ENCODE data around the gene RBM47. TPM values are rescaled to one million over a fixed set of nuclear protein-coding genes. Genes with fewer than 3 reads are reported as not detected.

Gene RBM47
- total and polyA plus RNA-seq, 4 donors = 1.6 to 13.6 (median 4.0) TPM

DNA sequence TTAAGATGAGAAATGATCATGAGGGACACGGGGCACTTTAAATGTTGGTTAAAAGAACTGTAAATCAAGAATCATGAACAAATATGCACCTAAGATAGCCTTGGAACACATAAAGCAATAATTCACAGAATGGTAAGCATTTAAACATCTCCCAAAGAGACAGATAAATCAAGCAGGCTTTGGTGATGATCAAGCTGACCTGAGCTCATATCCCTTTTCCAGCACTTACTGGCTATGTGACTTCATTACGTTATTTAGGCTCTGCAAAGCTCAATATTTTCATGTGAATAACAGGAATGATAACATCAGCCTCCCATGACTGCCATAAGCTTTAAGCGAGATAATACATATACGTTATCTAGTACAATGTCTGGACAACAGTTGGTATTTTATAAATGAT, 239.7 kb downstream of the RBM47 start:
- no CpG with 5 or more reads among the region's 4 CpGs for WGBS (ENCODE audit: insufficient coverage)
- Histone ChIP-seq H3K4me3 (ENCODE audit: low read depth, low read length) (no peak overlapping the region), H3K9me3 (ENCODE audit: control insufficient read depth, insufficient read depth, low read length) (no peaks in the 10 kb centered on the region), H3K27ac (ENCODE audit: low read depth, low read length) (no peak overlapping the region), H3K36me3 (ENCODE audit: control insufficient read depth, insufficient read depth, low read length) (no peaks in the 10 kb centered on the region), H3K4me1 (ENCODE audit: control insufficient read depth, insufficient read depth, low read length) (no peaks in the 10 kb centered on the region), H3K27me3 (ENCODE audit: control insufficient read depth, insufficient read depth, low read length) (no peaks in the 10 kb centered on the region)
- no peak for DNase-seq (ENCODE audit: low read depth in 4 of 6, low spot score in 6 of 6)

GRCh38 chr4:40388239-40388638, 241.4 kb downstream of the RBM47 start:
- no peak overlapping the region for H3K27ac ChIP-seq (ENCODE audit: low read depth, low read length)
- peak in 1 of 6 donors; percentile 50 for DNase-seq (ENCODE audit: low read depth in 4 of 6, low spot score in 6 of 6)
- H3K4me1 ChIP-seq (ENCODE audit: control insufficient read depth, insufficient read depth, low read length) = no peaks in the 10 kb centered on the region
- no peaks in the 10 kb centered on the region for H3K9me3 ChIP-seq (ENCODE audit: control insufficient read depth, insufficient read depth, low read length)
- H3K36me3 ChIP-seq (ENCODE audit: control insufficient read depth, insufficient read depth, low read length) = no peaks in the 10 kb centered on the region
- H3K4me3 ChIP-seq (ENCODE audit: low read depth, low read length) = no peak overlapping the region
- no peaks in the 10 kb centered on the region for H3K27me3 ChIP-seq (ENCODE audit: control insufficient read depth, insufficient read depth, low read length)
- WGBS (ENCODE audit: insufficient coverage) = 67% methylated on average over 5 of the region's 6 CpGs

DNA sequence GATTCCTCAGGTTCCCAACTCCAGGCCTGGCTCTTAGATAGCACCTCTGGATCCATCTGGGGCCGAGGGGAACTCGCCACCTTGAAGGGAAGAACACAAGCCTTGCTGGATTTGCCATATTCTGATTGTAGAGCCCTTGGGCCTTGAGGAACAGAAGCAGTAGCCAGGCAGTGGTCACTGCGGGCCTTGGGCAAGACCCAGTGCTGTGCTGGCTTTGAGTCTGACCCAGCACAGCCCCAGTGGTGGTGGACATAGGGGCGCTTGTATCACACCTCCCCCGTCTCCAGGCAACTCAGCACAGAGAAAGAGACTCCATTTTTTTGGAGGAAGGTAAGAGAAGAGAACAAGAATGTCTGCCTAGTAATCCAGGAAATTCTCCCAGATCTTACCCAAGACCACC, 249.0 kb downstream of the RBM47 start:
- Histone ChIP-seq H3K4me3 (ENCODE audit: low read depth, low read length) (no peak overlapping the region), H3K27ac (ENCODE audit: low read depth, low read length) (no peak overlapping the region), H3K27me3 (ENCODE audit: control insufficient read depth, insufficient read depth, low read length) (no peaks in the 10 kb centered on the region), H3K9me3 (ENCODE audit: control insufficient read depth, insufficient read depth, low read length) (no peaks in the 10 kb centered on the region), H3K36me3 (ENCODE audit: control insufficient read depth, insufficient read depth, low read length) (no peaks in the 10 kb centered on the region), H3K4me1 (ENCODE audit: control insufficient read depth, insufficient read depth, low read length) (no peaks in the 10 kb centered on the region)
- DNase-seq (ENCODE audit: low read depth in 4 of 6, low spot score in 6 of 6) = no peak
- WGBS (ENCODE audit: insufficient coverage) = 69% methylated on average over 4 of the region's 5 CpGs

DNA sequence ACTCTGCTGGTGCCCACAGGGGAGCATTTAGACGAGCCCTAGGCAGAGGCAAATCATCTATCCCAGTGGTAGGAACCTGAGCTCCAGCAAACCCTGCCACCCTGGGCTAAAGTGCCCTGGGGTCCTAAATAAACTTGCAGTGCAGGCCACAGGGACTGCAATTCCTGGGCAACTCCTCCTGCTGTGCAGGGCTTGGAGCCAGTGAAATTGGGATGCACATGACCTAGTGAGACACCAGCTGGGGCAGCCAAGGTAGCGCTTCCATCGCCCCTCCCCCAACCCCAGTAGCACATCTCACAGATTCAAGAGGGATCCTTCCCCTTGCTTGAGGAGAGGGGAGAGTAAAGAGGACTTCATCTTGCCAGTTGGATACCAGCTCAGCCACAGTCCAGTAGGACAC, 250.4 kb downstream of the RBM47 start:
- H3K4me3 ChIP-seq (ENCODE audit: low read depth, low read length) = no peak overlapping the region
- H3K27ac ChIP-seq (ENCODE audit: low read depth, low read length) = no peak overlapping the region
- no peaks in the 10 kb centered on the region for H3K9me3 ChIP-seq (ENCODE audit: control insufficient read depth, insufficient read depth, low read length)
- H3K27me3 ChIP-seq (ENCODE audit: control insufficient read depth, insufficient read depth, low read length) = no peaks in the 10 kb centered on the region
- no peak for DNase-seq (ENCODE audit: low read depth in 4 of 6, low spot score in 6 of 6)
- H3K36me3 ChIP-seq (ENCODE audit: control insufficient read depth, insufficient read depth, low read length) = no peaks in the 10 kb centered on the region
- 72% methylated on average over 1 of the region's 3 CpGs for WGBS (ENCODE audit: insufficient coverage)
- H3K4me1 ChIP-seq (ENCODE audit: control insufficient read depth, insufficient read depth, low read length) = no peaks in the 10 kb centered on the region

GRCh38 chr4:40378619-40379018, 251.0 kb downstream of the RBM47 start:
- H3K36me3 ChIP-seq (ENCODE audit: control insufficient read depth, insufficient read depth, low read length) = no peaks in the 10 kb centered on the region
- H3K27ac ChIP-seq (ENCODE audit: low read depth, low read length) = no peak overlapping the region
- H3K9me3 ChIP-seq (ENCODE audit: control insufficient read depth, insufficient read depth, low read length) = no peaks in the 10 kb centered on the region
- WGBS (ENCODE audit: insufficient coverage) = 77% methylated on average over 2 of the region's 2 CpGs
- H3K4me3 ChIP-seq (ENCODE audit: low read depth, low read length) = no peak overlapping the region
- H3K27me3 ChIP-seq (ENCODE audit: control insufficient read depth, insufficient read depth, low read length) = no peaks in the 10 kb centered on the region
- DNase-seq (ENCODE audit: low read depth in 4 of 6, low spot score in 6 of 6) = no peak
- H3K4me1 ChIP-seq (ENCODE audit: control insufficient read depth, insufficient read depth, low read length) = no peaks in the 10 kb centered on the region

- Histone ChIP-seq H3K36me3 (ENCODE audit: control insufficient read depth, insufficient read depth, low read length) (no peaks in the 10 kb centered on the region), H3K4me3 (ENCODE audit: low read depth, low read length) (no peak overlapping the region), H3K4me1 (ENCODE audit: control insufficient read depth, insufficient read depth, low read length) (no peaks in the 10 kb centered on the region), H3K27me3 (ENCODE audit: control insufficient read depth, insufficient read depth, low read length) (no peaks in the 10 kb centered on the region), H3K9me3 (ENCODE audit: control insufficient read depth, insufficient read depth, low read length) (no peaks in the 10 kb centered on the region), H3K27ac (ENCODE audit: low read depth, low read length) (no peak overlapping the region)
- no peak for DNase-seq (ENCODE audit: low read depth in 4 of 6, low spot score in 6 of 6)
- WGBS (ENCODE audit: insufficient coverage) = 73% methylated on average over 3 of the region's 7 CpGs
Observed at GRCh38 chr4:40377512-40378365, 251.9 kb downstream of the RBM47 start.

GRCh38 chr4:40375620-40376019, 254.0 kb downstream of the RBM47 start:
- no peaks in the 10 kb centered on the region for H3K4me1 ChIP-seq (ENCODE audit: control insufficient read depth, insufficient read depth, low read length)
- WGBS (ENCODE audit: insufficient coverage) = 83% methylated on average over 1 of the region's 2 CpGs
- no peaks in the 10 kb centered on the region for H3K36me3 ChIP-seq (ENCODE audit: control insufficient read depth, insufficient read depth, low read length)
- no peaks in the 10 kb centered on the region for H3K27me3 ChIP-seq (ENCODE audit: control insufficient read depth, insufficient read depth, low read length)
- H3K9me3 ChIP-seq (ENCODE audit: control insufficient read depth, insufficient read depth, low read length) = no peaks in the 10 kb centered on the region
- no peak overlapping the region for H3K27ac ChIP-seq (ENCODE audit: low read depth, low read length)
- no peak for DNase-seq (ENCODE audit: low read depth in 4 of 6, low spot score in 6 of 6)
- no peak overlapping the region for H3K4me3 ChIP-seq (ENCODE audit: low read depth, low read length)

- DNase-seq (ENCODE audit: low read depth in 4 of 6, low spot score in 6 of 6) = no peak
- 95% methylated on average over 8 of the region's 10 CpGs for WGBS (ENCODE audit: insufficient coverage)
- no peaks in the 10 kb centered on the region for H3K27me3 ChIP-seq (ENCODE audit: control insufficient read depth, insufficient read depth, low read length)
Observed at GRCh38 chr4:40375095-40375494, 254.6 kb downstream of the RBM47 start.

GRCh38 chr4:40373636-40374035, 256.0 kb downstream of the RBM47 start:
- Histone ChIP-seq H3K9me3 (ENCODE audit: control insufficient read depth, insufficient read depth, low read length) (no peaks in the 10 kb centered on the region), H3K4me3 (ENCODE audit: low read depth, low read length) (no peak overlapping the region), H3K4me1 (ENCODE audit: control insufficient read depth, insufficient read depth, low read length) (no peaks in the 10 kb centered on the region), H3K36me3 (ENCODE audit: control insufficient read depth, insufficient read depth, low read length) (no peaks in the 10 kb centered on the region), H3K27me3 (ENCODE audit: control insufficient read depth, insufficient read depth, low read length) (no peaks in the 10 kb centered on the region), H3K27ac (ENCODE audit: low read depth, low read length) (no peak overlapping the region)
- DNase-seq (ENCODE audit: low read depth in 4 of 6, low spot score in 6 of 6) = no peak
- no CpG with 5 or more reads among the region's 3 CpGs for WGBS (ENCODE audit: insufficient coverage)

More at GRCh38 chr4:40375095-40375494, 254.6 kb downstream of the RBM47 start:
- no peaks in the 10 kb centered on the region for H3K9me3 ChIP-seq (ENCODE audit: control insufficient read depth, insufficient read depth, low read length)
- no peaks in the 10 kb centered on the region for H3K36me3 ChIP-seq (ENCODE audit: control insufficient read depth, insufficient read depth, low read length)
- no peak overlapping the region for H3K4me3 ChIP-seq (ENCODE audit: low read depth, low read length)
- H3K4me1 ChIP-seq (ENCODE audit: control insufficient read depth, insufficient read depth, low read length) = no peaks in the 10 kb centered on the region
- H3K27ac ChIP-seq (ENCODE audit: low read depth, low read length) = no peak overlapping the region

Data from spinal cord (tissue), 10 donors.